ENCODE measurements around the gene RNF217.
"Not testable (repeated sequence)": the region's sequence is repeated elsewhere in the genome, so short reads cannot be mapped to it uniquely, and the experiment has no call there.

RNF217 gene

GRCh38 chr6:125125856-125126255, 163.6 kb downstream of the RNF217 start:
- not testable (repeated sequence) for DNase-seq (ENCODE audit: low spot score)

DNA sequence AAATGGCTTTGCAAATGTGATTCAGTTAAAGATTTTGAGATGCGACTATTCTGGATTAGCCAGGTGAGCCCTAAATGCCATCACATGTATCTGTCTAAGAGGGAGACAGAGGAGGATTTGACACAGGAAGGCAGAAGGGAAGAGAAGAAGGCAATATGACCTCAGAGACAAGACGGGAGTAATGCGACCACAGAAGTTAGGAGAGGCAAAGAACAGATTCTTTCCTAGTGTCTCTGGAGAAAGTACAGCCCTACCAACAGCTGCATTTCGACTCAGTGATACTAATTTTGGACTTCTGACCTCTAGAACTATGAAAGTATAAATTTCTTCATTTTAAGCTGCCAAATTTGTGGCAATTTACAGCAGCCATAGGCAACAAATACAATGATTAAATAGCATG, 167.1 kb downstream of the RNF217 start:
- no peak for DNase-seq (ENCODE audit: low spot score)

- no peak for DNase-seq (ENCODE audit: low spot score)
These were observed 169.8 kb downstream of the RNF217 start for GRCh38 chr6:125132058-125132457.

DNA sequence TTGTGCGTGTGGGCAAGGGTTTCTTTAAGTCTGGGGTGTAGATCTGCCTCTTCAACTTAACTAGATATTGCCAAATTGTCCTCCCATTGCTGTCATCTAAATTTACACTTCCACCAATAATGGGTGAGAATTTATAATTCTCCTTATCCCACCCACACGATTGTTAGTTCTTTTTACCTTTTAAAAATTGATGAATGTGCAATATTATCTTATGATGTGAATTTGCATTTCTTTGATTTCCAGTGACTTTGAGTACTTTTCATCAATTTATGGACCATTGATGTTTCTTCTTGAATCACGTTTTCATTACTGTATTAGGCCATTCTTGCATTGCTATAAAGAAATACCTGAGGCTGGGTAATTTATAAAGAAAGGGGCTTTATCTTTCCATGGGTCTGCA, 174.1 kb downstream of the RNF217 start:
- no peak for DNase-seq (ENCODE audit: low spot score)

DNA sequence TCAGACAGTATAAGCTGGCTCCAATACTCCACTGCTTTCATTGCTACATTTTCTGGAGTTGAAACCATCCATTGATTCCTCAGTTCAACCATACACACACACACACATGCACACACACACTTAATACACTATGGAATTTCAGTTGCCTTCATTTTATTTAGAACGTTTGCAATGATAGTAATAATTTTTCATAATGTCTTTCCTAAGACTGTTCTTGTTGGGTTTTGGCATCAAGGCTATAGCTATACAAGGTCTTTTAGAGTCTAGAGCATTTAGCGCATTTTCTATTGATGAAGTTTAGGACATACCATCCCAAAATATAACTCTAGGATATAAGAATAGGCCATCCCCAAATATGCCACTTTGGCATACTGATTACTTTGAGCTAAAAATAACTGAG, 175.8 kb downstream of the RNF217 start:
- DNase-seq (ENCODE audit: low spot score) = no peak

DNA sequence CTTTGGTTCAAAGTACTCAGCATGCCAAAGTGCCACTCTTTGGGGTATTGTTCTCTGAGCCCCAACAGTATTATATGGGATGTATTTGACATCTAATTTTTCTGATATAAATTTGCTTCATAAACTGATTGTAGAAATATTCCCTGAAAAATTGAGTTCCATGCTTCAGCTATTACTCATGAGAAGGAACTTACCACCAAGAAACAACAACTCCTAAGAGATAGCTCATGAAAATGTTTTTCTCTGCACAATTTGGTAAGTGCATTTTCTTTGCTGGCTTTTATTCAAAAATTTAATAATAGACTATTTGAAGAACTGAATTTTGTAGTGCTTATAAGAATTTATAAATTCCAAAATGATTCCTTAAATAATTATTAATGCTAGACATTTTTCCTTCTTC, 178.6 kb downstream of the RNF217 start:
- DNase-seq (ENCODE audit: low spot score) = no peak
